ENCODE measurements around the gene ACTA2.

Gene ACTA2

DNA sequence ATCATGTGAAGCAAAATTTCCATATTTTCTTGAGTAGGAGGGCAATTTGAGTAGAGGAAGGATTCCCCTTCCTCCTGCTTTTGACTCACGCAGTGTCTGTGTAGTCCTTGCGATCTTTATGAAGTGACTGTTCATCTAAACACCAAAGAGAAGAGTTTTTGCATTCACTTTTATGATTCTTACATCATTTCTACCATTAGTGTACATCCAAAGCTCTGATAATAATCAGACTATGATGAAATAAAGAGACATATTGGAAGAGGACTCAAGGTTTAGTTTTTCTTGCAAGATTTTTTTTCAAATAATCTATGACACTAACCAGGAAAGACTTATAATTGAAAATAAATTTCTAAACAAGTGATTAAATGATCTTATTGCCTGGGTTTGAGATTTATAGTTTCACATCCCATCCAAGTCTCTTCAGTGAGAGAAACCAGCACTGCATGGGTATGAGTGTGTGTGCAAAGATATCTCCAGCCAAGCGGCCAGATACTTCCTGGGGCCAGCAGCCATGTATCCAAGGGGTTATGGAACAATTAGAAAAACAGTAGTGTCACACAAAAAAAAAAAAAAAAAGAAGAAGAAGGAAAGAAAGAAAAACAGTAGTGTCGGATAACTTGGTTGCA is 2.0 kb upstream of the ACTA2 start:
- ChIA-PET CTCF (interaction anchor here (0.7 kb wide), 1 partner anchor 10 kb away, joined by 5 read pairs; no protein-coding TSS in a partner anchor), POLR2A (no interaction called here)
- DNase-seq (ENCODE audit: extremely low spot score): no peak
- TF ChIP-seq ELF4 (IDR thresholded peaks at IDR 0.05): no peak

DNA sequence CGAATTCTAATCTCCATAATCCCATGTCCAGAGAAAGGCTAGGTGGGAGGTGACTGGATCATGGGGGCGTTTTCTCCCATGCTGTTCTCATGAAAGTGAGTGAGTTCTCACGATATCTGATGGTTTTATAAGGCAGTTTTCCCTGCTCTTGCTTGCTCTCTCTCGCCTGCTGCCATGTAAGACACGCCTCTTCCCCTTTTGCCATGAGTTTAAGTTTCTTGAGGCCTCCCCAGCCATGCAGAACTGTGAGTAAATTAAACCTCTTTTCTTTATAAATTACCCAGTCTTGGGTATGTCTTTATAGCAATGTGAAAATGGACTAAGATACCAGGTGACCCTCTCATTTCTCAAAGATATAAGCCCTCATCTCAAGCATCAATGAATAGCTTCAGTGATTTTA is 1.1 kb upstream of the ACTA2 start:
- POLR2A ChIA-PET: no interaction called here
- TF ChIP-seq ELF4 (IDR thresholded peaks at IDR 0.05) (no peak), SUZ12 (IDR thresholded peaks at IDR 0.05) (no peak), LEF1 (IDR thresholded peaks at IDR 0.05; ENCODE audit: borderline replicate concordance) (no peak), HDGF (IDR thresholded peaks at IDR 0.05; ENCODE audit: borderline replicate concordance) (no peak), ZNF384 (IDR thresholded peaks at IDR 0.05) (no peak), ARNT (IDR thresholded peaks at IDR 0.05) (no peak), CTBP1 (IDR thresholded peaks at IDR 0.05; ENCODE audit: borderline replicate concordance) (no peak), BHLHE40 (IDR thresholded peaks at IDR 0.05; ENCODE audit: borderline replicate concordance) (no peak), FOXK2 (IDR thresholded peaks at IDR 0.05) (no peak), NFRKB (IDR thresholded peaks at IDR 0.05) (no peak), FOXA1 (IDR thresholded peaks at IDR 0.05) (no peak), FOXM1 (IDR thresholded peaks at IDR 0.05; ENCODE audit: borderline replicate concordance) (no peak)
- TF ChIP-seq, protein P1, sequence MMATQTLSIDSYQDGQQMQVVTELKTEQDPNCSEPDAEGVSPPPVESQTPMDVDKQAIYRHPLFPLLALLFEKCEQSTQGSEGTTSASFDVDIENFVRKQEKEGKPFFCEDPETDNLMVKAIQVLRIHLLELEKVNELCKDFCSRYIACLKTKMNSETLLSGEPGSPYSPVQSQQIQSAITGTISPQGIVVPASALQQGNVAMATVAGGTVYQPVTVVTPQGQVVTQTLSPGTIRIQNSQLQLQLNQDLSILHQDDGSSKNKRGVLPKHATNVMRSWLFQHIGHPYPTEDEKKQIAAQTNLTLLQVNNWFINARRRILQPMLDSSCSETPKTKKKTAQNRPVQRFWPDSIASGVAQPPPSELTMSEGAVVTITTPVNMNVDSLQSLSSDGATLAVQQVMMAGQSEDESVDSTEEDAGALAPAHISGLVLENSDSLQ (IDR thresholded peaks at IDR 0.05): no peak
- CTCF ChIA-PET: no interaction called here
- no peak for DNase-seq (ENCODE audit: extremely low spot score)

DNA sequence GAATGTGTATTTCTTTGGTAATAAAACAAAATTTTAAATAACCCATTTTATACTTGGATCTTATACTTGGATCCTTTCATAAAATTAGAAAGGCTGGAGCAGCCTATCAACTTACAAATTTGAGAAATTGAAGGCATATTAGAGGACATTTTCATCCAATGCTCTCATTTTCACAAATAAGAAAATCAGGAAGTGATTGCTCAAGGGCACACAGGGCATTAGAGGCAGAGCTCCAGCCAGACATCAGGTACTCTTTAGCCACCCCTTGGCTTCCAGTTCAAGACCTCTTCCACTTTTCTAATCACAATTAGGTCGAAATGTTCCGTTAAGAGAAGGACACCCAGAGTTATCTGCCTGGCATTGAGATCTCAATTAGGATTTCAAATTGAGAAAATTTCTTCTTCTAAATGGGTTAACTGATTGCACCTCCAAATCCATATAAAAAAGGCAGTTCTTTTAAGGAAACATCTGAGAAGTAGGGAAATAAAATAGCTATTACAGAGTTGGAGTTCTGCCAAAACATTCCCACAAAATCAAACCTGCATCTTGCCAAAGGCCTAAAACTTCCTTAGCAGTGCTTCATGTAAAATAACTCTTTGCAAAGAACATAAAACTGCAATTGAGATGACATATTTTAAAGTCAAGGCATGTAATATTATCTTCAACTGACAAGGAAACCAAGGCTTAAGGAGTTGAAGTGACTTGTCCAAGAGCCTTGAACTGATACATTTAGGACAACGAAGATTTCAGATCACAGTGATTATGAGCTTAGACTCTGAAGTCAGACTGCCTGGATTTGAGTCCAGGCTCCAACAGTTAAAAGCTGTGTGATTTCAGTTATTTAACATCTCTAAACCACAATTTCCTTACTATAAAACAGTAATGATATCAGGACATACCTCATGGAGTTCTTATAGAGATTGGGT is 2.4 kb downstream of the ACTA2 start:
- ChIA-PET CTCF (interaction anchor here (1.4 kb wide), 1 partner anchor 16 kb away, joined by 4 read pairs; no protein-coding TSS in a partner anchor), POLR2A (no interaction called here)
- no peak for DNase-seq (ENCODE audit: extremely low spot score)
- TF ChIP-seq NFRKB (IDR thresholded peaks at IDR 0.05): no peak
- no peak for TF ChIP-seq FOXA1 (IDR thresholded peaks at IDR 0.05)
- TF ChIP-seq, protein P1 (IDR thresholded peaks at IDR 0.05): no peak
- TF ChIP-seq ELF4 (IDR thresholded peaks at IDR 0.05): no peak
- no peak for TF ChIP-seq HDGF (IDR thresholded peaks at IDR 0.05; ENCODE audit: borderline replicate concordance)
- no peak for TF ChIP-seq CTBP1 (IDR thresholded peaks at IDR 0.05; ENCODE audit: borderline replicate concordance)
- no peak for TF ChIP-seq SP1 (IDR thresholded peaks at IDR 0.05)
- TF ChIP-seq BHLHE40 (IDR thresholded peaks at IDR 0.05; ENCODE audit: borderline replicate concordance): no peak
- no peak for TF ChIP-seq FOXK2 (IDR thresholded peaks at IDR 0.05)
- no peak for TF ChIP-seq ZNF384 (IDR thresholded peaks at IDR 0.05)

DNA sequence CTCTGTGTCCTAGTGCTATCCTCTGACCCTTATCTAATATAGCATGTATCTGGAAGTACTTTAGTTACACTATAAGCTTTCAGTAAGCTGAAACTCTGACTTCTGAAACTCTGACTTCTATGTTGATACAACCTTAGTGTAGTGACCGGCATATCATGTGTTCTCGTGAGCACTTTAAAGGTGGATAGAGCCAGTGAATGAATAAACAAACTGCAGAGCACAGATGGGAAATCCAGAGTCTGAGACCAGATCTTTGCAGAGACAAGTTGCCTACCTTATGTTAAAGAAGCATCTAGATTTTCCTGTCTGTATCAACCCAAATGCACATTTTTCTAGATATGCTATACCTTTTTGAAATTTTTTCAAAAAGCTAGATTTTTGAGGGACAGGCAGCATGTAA is 3.5 kb downstream of the ACTA2 start:
- ChIA-PET CTCF (interaction anchor here (1.4 kb wide), 1 partner anchor 14 kb away, joined by 4 read pairs; no protein-coding TSS in a partner anchor), POLR2A (no interaction called here)
- no peak for DNase-seq (ENCODE audit: extremely low spot score)
- TF ChIP-seq FOXK2 (IDR thresholded peaks at IDR 0.05) (no peak), ZNF384 (IDR thresholded peaks at IDR 0.05) (no peak), FOXM1 (IDR thresholded peaks at IDR 0.05; ENCODE audit: borderline replicate concordance) (no peak)

DNA sequence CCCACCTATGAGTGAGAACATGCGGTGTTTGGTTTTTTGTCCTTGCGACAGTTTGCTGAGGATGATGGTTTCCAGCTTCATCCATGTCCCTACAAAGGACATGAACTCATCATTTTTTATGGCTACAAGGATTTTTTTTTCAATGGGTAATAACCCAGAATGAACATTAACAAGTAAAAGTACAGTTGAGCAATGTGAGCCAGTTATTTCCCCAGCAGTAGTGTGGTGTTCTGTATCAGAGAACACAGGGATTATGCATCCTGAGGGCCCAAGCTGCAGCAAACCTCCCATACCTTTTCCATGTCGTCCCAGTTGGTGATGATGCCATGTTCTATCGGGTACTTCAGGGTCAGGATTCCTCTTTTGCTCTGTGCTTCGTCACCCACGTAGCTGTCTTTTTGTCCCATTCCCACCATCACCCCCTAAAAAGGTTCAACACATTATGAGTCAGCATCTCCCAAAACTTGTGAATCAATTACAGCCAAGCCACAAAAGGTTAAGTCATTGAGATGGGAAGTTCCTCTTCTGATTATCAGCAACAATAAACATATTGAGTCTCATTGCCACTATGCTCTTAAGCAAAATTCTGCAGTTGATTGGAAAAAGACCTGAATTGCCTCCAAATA is 5.5 kb downstream of the ACTA2 start:
- no peak for DNase-seq (ENCODE audit: extremely low spot score)
- ChIA-PET CTCF (interaction anchor here (0.6 to 1.3 kb wide), 2 partner anchors 12 to 396 kb away, joined by 4 to 6 read pairs; no protein-coding TSS in a partner anchor), POLR2A (no interaction called here)
- TF ChIP-seq ARNT (IDR thresholded peaks at IDR 0.05) (no peak), BHLHE40 (IDR thresholded peaks at IDR 0.05; ENCODE audit: borderline replicate concordance) (no peak), ZNF384 (IDR thresholded peaks at IDR 0.05) (no peak), L3MBTL2 (conservative IDR thresholded peaks at IDR 0.05) (no peak), NFRKB (IDR thresholded peaks at IDR 0.05) (no peak), CTBP1 (IDR thresholded peaks at IDR 0.05; ENCODE audit: borderline replicate concordance) (no peak), HDGF (IDR thresholded peaks at IDR 0.05; ENCODE audit: borderline replicate concordance) (no peak), TARDBP (IDR thresholded peaks at IDR 0.05) (no peak), LEF1 (IDR thresholded peaks at IDR 0.05; ENCODE audit: borderline replicate concordance) (no peak), SUZ12 (IDR thresholded peaks at IDR 0.05) (no peak)

DNA sequence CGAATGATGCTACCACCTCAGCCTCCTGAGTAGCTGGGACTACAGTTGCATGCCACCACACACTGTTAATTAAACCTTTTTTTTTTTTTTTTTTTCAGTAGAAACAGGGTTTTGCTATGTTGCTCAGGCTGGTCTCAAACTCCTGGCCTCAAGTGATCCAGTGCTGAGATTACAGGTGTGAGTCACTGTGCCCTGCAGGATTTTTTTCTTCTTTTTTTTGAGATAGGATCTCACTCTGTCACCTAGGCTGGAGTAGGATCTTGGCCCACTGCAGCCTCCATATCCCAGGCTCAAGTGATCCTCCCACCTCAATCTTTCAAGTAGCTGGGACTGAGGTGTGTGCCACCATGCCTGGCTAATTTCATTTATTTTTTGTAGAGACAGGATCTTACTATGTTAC is 6.4 kb downstream of the ACTA2 start:
- no peak for DNase-seq (ENCODE audit: extremely low spot score)
- no peak for TF ChIP-seq FOXA1 (IDR thresholded peaks at IDR 0.05)
- TF ChIP-seq LEF1 (IDR thresholded peaks at IDR 0.05; ENCODE audit: borderline replicate concordance): no peak
- ChIA-PET POLR2A (no interaction called here), CTCF (interaction anchor here (0.6 kb wide), 1 partner anchor 395 kb away, joined by 6 read pairs; no protein-coding TSS in a partner anchor)

DNA sequence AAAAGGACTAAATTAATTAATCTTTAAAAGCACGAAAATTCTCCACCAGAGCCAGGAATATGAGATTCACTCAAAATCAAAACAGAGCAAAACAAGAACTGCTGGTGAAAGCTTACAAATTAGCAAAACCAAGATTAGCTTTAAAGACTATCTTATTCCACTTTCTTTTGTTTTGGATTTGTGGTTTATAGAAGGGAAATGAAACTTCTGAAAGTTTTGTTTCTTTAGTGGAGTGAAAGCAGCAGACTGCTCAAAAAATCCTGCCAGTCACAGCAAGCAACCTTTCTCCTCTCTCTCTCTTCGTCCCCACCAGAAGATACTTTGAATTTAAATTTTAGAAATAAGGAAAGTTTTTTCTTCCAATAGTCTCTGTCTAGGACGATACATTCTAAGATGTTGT is 7.8 kb downstream of the ACTA2 start:
- POLR2A ChIA-PET: no interaction called here
- CTCF ChIA-PET: no interaction called here
- DNase-seq (ENCODE audit: extremely low spot score): no peak

More for the DNA sequence above, 7.8 kb downstream of the ACTA2 start:
- TF ChIP-seq NFRKB (IDR thresholded peaks at IDR 0.05) (no peak), FOXM1 (IDR thresholded peaks at IDR 0.05; ENCODE audit: borderline replicate concordance) (no peak), LEF1 (IDR thresholded peaks at IDR 0.05; ENCODE audit: borderline replicate concordance) (no peak), TARDBP (IDR thresholded peaks at IDR 0.05) (no peak)

Measured in HEK293T (cell line).